Measurements from ENCODE around the gene CYP4A22. TPM values are rescaled to one million over a fixed set of nuclear protein-coding genes. Genes with fewer than 3 reads are reported as not detected.

Gene CYP4A22
- total RNA-seq, 2 experiments from 2014 or later: not detected

DNA sequence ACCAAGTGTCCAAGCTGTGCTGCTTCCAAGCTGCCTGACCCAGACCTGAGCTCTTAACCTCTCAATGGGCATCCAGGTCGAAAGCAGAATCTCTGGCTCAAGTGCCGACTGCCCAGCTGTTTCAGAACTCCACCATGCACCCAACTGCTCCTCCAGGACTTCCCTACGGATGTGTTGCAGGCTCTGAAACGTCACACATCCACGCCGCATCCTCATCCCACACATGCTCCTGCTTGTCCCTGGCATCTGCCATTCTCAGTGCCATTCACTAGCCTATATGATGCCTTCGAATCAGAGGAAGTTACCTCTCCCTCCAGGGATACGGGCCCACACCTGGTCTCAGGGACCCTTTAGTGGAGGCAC lies 41.4 kb downstream of the CYP4A22 start:
- H3K27me3 Mint-ChIP-seq: peaks cover 66% of the 10 kb centered on the region
- no peak overlapping the region for H3K27ac Mint-ChIP-seq
- H3K4me3 Mint-ChIP-seq: peak overlapping the region; percentile 89
- no peak for DNase-seq
- H3K9me3 Mint-ChIP-seq: no peaks in the 10 kb centered on the region
- H3K36me3 Mint-ChIP-seq: no peaks in the 10 kb centered on the region
- peaks cover 11% of the 10 kb centered on the region for H3K4me1 Mint-ChIP-seq

DNA sequence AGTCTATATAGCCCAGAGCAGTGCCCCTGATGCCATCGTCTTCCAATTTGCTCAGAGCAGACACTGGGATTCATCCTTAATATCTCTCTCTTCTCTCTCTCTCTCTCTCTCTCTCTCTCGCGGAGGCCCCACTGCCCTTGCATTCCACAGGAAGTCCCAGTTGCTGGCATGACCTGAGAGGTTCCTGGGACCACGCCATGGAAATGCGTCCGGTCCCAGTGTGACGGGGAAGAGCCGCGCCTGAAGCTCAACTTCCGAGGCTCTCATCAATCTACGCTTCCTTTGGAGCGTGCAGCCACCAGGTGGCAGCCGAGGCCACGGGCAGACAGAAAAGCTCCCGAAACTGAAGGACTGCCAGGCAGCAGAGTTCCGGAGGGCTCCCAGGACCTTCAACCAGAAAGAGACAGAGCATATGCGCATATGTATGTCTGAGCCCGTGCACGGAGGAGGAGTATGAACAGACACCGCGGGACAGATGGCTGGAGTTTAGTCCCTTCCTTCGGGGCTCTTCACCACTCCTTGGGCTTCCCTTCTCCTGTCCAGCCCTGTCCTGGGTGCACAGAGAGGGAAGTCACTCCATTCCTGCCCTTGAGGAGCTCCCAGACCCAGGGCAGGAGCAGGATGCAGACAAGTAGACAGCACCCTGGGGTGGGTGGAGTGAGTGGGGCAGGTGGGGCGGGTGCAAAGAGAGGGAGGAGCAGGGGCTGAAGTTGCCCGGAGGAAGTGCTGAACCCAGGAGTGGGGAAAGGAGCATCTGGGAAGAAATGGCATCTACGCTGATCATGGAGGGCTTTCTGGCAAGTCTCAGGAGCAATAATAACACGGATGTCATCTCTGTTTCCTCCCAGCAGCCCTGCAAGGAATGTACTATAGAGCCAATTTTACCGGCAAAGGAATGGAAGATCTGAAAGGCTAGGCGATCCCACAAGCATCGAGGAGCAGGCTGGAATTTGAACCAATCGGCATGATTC lies 42.1 kb downstream of the CYP4A22 start:
- H3K36me3 Mint-ChIP-seq: no peaks in the 10 kb centered on the region
- peaks cover 11% of the 10 kb centered on the region for H3K4me1 Mint-ChIP-seq
- H3K27me3 Mint-ChIP-seq: peaks cover 60% of the 10 kb centered on the region
- peak overlapping the region; percentile 89 for H3K4me3 Mint-ChIP-seq
- H3K9me3 Mint-ChIP-seq: no peaks in the 10 kb centered on the region
- DNase-seq: peak; percentile 84
- H3K27ac Mint-ChIP-seq: peak overlapping the region; percentile 82

DNA sequence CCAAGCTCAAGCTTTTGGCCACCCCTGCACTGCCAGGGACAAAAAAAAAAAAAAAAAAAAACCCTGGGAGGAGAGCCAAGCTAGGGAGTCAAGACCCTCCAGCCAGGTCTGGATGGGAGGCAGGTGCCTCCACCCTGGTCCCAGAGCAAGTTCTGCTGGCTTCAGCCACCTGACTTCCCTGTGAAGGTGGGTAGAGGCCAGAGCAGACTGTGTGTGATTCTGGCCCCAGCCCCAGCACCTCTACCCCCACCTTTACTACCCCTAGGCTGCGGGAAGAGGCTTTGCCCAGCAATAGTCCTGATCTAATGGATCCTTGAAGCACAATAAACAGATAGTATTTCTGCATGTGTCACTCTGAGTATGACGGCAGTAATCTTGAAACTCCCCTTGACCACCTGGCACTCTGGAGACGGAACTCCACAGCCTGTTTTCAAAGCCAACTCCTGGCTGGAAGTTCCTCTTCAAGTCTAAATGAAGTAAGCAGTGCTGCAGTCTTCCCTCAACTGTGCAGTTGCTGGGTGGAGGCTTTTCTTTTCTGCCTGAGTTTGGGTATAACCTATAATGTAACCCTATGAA lies 42.8 kb downstream of the CYP4A22 start:
- no peak for DNase-seq
- Mint-ChIP-seq H3K4me3 (no peak overlapping the region), H3K27ac (no peak overlapping the region), H3K36me3 (no peaks in the 10 kb centered on the region), H3K9me3 (no peaks in the 10 kb centered on the region), H3K4me1 (peaks cover 10% of the 10 kb centered on the region), H3K27me3 (peaks cover 58% of the 10 kb centered on the region)

DNA sequence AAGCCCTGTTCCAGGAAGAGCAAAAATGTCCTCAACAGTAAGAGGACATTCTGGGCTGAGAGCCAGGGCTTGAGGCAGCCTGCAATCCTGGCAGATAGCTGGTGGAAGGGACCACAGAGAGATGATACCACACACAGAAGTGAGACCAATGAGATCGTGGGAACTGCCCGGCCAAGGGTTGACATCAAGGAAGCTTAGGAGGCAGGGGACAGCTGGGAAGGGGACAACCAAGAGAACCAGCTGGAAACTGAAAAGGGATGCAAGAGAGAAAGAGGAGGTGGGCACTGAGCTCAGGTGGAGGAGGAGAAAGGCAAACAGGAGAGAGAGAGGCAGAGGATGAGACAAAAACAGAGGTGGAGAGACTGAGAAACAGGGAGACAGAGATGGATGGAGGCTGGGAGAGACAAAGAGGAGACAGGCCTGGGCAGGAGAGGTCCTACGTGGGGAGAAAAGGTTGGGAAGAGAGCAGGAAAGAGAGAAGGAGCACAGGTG lies 43.4 kb downstream of the CYP4A22 start:
- H3K36me3 Mint-ChIP-seq: no peaks in the 10 kb centered on the region
- H3K9me3 Mint-ChIP-seq: no peaks in the 10 kb centered on the region
- H3K4me3 Mint-ChIP-seq: no peak overlapping the region
- DNase-seq: no peak
- peaks cover 7% of the 10 kb centered on the region for H3K4me1 Mint-ChIP-seq
- H3K27ac Mint-ChIP-seq: no peak overlapping the region
- peaks cover 53% of the 10 kb centered on the region for H3K27me3 Mint-ChIP-seq

DNA sequence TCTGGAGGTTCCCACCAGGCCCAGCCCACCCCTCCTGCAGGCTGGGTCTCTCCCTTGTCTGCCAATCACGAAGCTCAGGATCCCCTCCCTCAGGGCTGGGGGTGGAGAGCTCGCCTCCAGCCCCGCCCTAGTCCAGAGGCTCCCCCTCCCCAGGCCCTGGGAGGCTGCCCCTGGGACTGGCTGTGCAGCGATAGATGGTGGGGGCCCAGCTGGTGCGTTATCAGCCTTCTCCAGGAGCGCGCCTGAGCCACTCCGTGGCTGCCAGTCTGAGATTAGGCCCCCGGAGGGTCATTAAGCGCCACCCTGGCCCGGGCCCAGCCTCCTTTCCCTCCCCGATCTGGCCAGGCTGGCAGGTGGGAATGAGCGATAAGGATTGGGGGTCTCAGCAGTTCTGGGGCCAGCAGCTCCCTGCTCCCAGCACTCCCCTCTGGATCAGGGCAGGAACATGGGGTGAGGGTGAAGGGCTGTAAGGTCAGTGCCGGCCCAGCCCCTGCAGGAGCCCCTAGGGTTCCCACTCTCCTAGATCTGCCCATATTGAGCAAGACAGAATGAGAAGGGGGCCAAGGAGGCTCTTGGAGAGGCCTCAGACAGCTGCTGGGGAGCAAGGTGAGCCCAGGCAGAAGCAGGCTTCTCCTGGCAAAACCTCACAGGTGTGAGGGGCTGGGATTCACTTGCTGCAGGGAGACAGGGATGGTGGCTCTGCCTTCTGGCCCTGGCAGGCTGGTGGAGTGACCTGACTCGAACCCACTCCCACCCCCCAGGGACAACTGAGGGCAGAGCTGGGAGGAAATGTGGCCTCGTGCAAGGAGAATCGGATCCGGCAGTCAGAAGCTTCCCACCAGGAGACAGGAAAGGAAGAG lies 44.1 kb downstream of the CYP4A22 start:
- no peaks in the 10 kb centered on the region for H3K9me3 Mint-ChIP-seq
- H3K4me1 Mint-ChIP-seq: peaks cover 7% of the 10 kb centered on the region
- H3K27me3 Mint-ChIP-seq: peaks cover 47% of the 10 kb centered on the region
- no peak overlapping the region for H3K4me3 Mint-ChIP-seq
- no peak overlapping the region for H3K27ac Mint-ChIP-seq
- H3K36me3 Mint-ChIP-seq: no peaks in the 10 kb centered on the region
- DNase-seq: no peak

DNA sequence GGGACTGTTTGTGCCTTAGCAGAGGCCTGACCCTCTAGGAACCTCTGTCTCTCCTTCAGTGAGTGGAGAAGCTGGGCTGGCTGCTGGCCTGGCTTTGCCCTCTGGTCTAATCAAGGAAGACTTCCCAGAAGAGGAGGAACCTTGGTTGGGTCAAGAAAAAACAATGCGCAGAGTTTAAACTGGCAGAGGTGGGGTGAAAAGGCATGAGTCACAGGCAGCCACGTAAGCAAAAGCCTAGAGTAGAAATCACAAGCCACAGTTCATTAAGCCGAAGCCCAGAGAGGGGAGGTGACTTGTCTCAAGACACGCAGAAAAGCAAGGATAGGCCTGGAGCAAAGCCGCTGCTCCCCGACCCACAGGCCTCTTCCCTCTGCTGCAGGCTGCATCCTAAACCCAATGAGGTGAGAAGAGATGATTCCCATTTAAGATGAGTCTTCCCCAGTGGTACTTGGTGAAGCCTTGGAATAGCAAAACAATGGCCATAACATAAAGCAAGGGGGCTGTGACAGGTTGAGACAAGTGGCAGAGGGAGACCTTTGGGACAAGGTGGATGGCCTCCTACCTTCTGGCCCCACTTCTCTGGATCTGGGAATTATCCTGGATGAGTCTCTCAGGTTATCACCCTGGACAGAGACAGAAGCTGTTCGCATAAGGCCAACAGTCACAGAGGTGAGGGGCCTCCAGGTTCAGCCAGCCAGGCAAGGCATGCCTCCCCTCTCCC lies 44.9 kb downstream of the CYP4A22 start:
- no peak for DNase-seq
- H3K4me1 Mint-ChIP-seq: peaks cover 7% of the 10 kb centered on the region
- H3K9me3 Mint-ChIP-seq: no peaks in the 10 kb centered on the region
- H3K27me3 Mint-ChIP-seq: peaks cover 47% of the 10 kb centered on the region
- H3K4me3 Mint-ChIP-seq: no peak overlapping the region
- no peaks in the 10 kb centered on the region for H3K36me3 Mint-ChIP-seq
- no peak overlapping the region for H3K27ac Mint-ChIP-seq

DNA sequence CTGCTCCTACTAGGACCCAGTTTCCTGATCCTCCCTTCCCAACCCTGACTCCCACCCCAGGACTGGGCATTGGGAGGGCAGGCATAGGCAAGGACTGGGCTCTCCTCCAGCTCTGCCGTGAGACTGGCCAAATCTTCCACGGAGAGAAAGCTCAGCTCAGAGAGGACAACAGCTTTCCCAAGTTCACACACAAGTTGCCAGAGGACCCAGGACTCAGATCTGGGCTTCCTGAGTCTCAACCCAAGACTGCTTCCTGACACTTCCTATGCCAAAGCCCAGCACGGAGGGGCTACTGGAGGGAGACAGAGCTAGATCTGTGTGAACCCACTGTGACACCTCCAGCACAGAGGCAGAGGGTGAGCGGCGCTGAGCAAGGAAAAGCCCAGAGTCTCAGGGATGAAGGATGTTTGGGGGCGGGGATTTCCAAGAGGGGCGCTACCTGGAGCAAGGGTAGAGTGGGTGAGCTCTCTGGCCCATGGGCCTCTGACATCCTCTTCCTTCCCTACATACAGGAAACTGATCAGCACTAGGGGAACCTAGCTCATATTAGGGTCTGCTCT lies 45.5 kb downstream of the CYP4A22 start:
- DNase-seq: no peak
- H3K27me3 Mint-ChIP-seq: peaks cover 47% of the 10 kb centered on the region
- H3K27ac Mint-ChIP-seq: no peak overlapping the region
- no peak overlapping the region for H3K4me3 Mint-ChIP-seq
- no peaks in the 10 kb centered on the region for H3K9me3 Mint-ChIP-seq
- H3K36me3 Mint-ChIP-seq: no peaks in the 10 kb centered on the region
- peaks cover 7% of the 10 kb centered on the region for H3K4me1 Mint-ChIP-seq

DNA sequence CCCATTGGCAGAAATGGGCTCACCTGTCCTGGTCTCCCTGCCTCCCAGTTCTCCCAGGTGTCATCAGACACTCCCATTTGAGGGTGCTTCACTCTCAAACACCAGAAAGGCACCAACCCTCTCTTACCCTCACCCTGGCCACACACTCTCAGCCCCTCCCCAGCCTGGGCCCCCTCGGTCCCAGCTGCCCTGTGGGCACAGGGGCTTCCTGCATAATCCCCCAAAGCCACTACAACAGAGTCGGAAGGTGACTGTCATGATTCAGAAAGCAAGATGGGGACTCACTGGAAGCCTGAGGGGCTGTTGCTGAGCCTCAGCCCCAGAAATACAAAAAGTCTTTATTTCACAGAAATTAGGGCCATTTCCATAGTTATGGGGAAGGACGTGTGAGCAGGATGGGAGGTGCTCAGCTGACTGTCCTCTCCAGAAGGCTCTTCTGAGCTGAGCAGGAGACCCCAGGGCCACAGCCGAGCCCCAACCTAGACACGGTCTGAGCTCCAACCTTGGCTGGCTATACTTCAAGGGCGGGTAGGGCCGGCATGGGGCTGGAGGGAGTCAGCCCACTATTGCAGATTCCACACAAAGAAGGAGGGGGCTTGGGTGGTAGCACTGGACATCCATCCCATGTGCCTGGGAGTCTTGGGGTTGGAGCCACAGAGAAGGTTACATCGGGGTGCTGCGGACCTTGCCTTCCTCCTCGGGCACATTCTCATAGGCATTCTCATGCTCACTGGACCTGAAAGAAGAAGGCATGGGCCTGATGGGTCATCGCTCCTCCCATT lies 46.3 kb downstream of the CYP4A22 start:
- H3K27me3 Mint-ChIP-seq: peaks cover 42% of the 10 kb centered on the region
- H3K27ac Mint-ChIP-seq: no peak overlapping the region

DNA sequence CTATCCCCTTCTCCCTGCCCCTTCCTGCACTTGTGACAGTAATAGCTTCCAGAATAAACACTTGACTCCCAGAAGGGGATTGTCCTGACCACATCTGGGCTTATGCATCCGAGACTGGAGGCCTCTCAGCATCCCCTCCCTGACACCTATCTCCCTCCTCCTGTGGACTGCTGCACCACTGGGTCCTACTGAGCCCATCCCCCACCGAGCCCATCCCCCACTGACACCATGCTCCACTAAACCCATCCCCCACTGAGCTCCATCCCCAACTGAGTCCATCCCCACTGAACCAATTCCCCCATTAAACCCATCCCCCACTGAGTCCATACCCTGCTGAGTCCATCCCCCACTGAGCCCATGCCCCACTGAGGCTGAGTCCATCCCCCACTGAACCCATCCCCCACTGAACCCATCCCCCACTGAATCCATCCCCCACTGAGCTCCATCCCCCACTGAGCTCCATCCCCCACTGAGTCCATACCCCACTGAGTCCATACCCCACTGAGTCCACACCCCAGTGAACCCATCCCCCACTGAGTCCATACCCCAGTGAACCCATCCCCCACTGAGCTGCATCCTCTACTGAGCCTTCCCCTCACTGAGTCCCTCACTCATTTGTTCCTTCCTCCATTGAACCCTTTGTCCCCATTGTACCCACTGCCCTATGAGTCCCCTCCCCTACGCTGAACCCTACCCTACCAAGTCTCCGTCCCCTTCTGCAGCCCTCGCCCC lies 47.0 kb downstream of the CYP4A22 start:
- Mint-ChIP-seq H3K4me3 (no peak overlapping the region), H3K27me3 (peaks cover 34% of the 10 kb centered on the region), H3K4me1 (peaks cover 4% of the 10 kb centered on the region), H3K9me3 (no peaks in the 10 kb centered on the region), H3K27ac (no peak overlapping the region), H3K36me3 (no peaks in the 10 kb centered on the region)
- DNase-seq: no peak

More for the DNA sequence above, 46.3 kb downstream of the CYP4A22 start:
- no peaks in the 10 kb centered on the region for H3K9me3 Mint-ChIP-seq
- H3K36me3 Mint-ChIP-seq: no peaks in the 10 kb centered on the region
- H3K4me3 Mint-ChIP-seq: no peak overlapping the region
- peaks cover 7% of the 10 kb centered on the region for H3K4me1 Mint-ChIP-seq
- DNase-seq: no peak

DNA sequence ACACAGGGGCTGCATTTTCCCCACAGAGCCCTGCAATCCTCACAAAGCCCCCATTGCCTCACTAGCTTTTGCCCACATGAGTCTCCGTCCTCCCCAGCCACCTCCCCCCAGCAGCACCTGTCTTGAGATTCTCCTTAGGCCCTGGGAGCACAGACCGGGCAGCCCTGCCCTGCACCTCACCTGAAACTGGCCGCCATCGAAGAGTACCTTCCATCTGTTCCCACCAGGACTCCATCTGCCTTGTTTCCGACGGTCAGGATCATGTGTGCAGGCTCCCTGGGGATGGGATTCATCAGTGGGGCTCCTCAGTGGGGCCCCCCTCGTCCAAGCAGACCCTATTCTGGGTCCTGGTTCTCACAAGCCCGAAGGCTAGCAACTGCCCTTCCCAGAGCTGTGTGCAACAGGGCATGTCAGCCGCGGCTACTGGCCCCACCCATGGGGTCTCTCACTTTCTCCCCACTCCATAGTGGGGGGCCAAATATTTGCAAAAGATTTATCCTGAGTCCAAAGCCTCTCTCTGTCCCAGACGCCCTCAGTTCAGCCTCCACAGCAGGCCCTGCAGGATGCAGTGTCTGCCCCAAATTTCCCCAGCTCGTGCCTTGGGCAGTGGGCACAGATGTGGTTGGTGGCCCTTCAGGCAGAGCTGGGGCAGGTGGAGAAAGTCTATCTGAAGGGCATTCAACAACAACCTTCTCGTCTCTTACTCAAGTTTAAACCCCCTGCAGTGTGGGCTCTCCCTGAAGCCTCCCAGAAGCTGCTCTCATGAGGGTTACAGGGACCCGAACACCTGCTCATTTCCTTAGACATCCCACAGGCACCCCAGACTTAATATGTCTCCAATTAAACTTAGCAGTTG lies 47.8 kb downstream of the CYP4A22 start:
- Mint-ChIP-seq H3K36me3 (no peaks in the 10 kb centered on the region), H3K9me3 (no peaks in the 10 kb centered on the region), H3K4me1 (no peaks in the 10 kb centered on the region), H3K4me3 (no peak overlapping the region), H3K27me3 (peaks cover 28% of the 10 kb centered on the region), H3K27ac (no peak overlapping the region)
- DNase-seq: no peak

DNA sequence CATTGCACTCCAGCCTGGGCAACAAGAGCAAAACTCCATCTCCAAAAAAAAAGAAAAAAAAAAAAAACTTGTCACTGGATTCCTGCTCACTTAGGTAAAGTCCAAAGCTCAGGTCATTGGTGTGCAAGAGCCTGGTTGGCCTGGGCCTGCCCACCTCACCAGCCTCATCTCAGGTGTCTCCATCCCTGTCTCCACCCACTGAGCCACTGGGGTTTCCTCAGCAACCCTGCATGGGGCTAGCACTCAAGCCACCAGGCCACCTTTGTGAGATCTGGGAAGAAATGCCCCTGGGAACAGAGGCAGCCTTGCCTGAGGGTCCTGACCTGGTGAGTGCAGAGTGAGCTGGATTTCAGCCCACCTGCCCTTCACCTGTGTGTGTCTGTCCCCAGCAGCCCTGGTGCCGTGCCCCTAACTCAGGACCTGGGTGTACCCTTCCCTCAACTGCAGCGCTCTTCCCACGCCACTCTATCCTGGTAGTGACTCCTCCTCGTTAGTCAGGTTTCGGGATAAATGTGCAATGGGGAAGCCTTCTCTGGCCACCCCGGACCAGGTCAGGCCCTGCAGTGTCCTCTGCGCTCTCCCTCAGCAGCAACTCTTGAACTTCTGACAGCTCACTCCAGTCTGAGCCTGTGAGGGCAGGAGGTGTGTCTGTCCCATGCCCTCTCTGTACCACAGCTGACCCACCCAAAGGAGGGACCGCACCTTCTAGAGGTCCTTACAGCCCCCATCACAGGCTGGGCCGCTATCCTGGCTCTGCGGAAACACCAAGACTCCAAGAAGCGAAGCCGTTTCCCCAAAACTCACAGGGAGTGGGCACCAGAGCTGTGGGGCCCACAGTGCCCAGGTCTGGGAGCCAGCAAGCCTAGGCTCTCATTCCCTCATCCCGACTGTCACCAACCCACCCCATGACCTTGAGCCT lies 49.3 kb downstream of the CYP4A22 start:
- H3K27me3 Mint-ChIP-seq: peaks cover 15% of the 10 kb centered on the region
- H3K27ac Mint-ChIP-seq: no peak overlapping the region
- no peak for DNase-seq
- no peak overlapping the region for H3K4me3 Mint-ChIP-seq
- no peaks in the 10 kb centered on the region for H3K4me1 Mint-ChIP-seq
- H3K9me3 Mint-ChIP-seq: no peaks in the 10 kb centered on the region
- no peaks in the 10 kb centered on the region for H3K36me3 Mint-ChIP-seq
